Measurements from ENCODE around the gene MATN4.
"Not testable (repeated sequence)": the region's sequence is repeated elsewhere in the genome, so short reads cannot be mapped to it uniquely, and the experiment has no call there.

MATN4 gene

GRCh38 chr20:45308117-45308778 is at the start of gene MATN4:
Gene MATN4 (minus strand): TSS chr20:45308299. CDS start chr20:45305582, 2,717 bp downstream.
- DNase-seq = no peak

GRCh38 chr20:45355209-45356084 is 47.3 kb upstream of the MATN4 start:
- DNase-seq = no peak

- DNase-seq = peak; percentile 25
These were observed 46.5 kb upstream of the MATN4 start for GRCh38 chr20:45354423-45355208.

- DNase-seq = no peak
These were observed 45.6 kb upstream of the MATN4 start for GRCh38 chr20:45353746-45354145.

- DNase-seq = no peak
These were observed 44.6 kb upstream of the MATN4 start for GRCh38 chr20:45352729-45353128.

- DNase-seq = not testable (repeated sequence)
These were observed 42.7 kb upstream of the MATN4 start for GRCh38 chr20:45350795-45351194.

GRCh38 chr20:45350217-45350616 is 42.1 kb upstream of the MATN4 start:
- no peak for DNase-seq

GRCh38 chr20:45347936-45348778 is 40.1 kb upstream of the MATN4 start, which contains the start of gene SDC4:
Gene SDC4 (minus strand): TSS chr20:45348424. CDS start chr20:45348384, 40 bp downstream.
- peak; percentile 59 for DNase-seq

GRCh38 chr20:45347297-45347935 is 39.3 kb upstream of the MATN4 start:
- no peak for DNase-seq

- no peak for DNase-seq
These were observed 38.8 kb upstream of the MATN4 start for GRCh38 chr20:45346851-45347250.

- DNase-seq = no peak
These were observed 38.2 kb upstream of the MATN4 start for GRCh38 chr20:45346291-45346718.

- DNase-seq = no peak
These were observed 37.2 kb upstream of the MATN4 start for GRCh38 chr20:45345104-45345936.

- no peak for DNase-seq
These were observed 36.2 kb upstream of the MATN4 start for GRCh38 chr20:45344168-45344860.

GRCh38 chr20:45343532-45344167 is 35.6 kb upstream of the MATN4 start:
- no peak for DNase-seq

GRCh38 chr20:45342855-45343531 is 34.9 kb upstream of the MATN4 start:
- no peak for DNase-seq

- DNase-seq = no peak
These were observed 34.1 kb upstream of the MATN4 start for GRCh38 chr20:45341939-45342854.

- DNase-seq = no peak
These were observed 33.5 kb upstream of the MATN4 start for GRCh38 chr20:45341579-45341938.

GRCh38 chr20:45340951-45341350 is 32.9 kb upstream of the MATN4 start:
- DNase-seq = no peak
